IMR-90 (cell line): Measurements from ENCODE around the gene MICAL3. TPM values are rescaled to one million over a fixed set of nuclear protein-coding genes. Genes with fewer than 3 reads are reported as not detected.

Experiments used
- ATAC-seq: fragments of 200-7000 bp; cut with Tn5 transposase; 2 replicates; pipeline ENCODE4 v1.9.1; 2020; ENCODE audit warnings: low read depth, mild to moderate bottlenecking, moderate library complexity
- BruUV-seq: library from RNA; stranded (reverse); fragments of 400-500 nt; replicated peaks from 2 replicates; lab custom pipeline; 2021; lab: Mats Ljungman, UMichigan
- CTCF ChIA-PET: fragments of 300-600 bp; formaldehyde crosslinking; extraction: SDS; loops from one replicate; lab custom pipeline; 2021; ENCODE audit warnings: antibody characterized with exemption; lab: Yijun Ruan, JAX
- POLR2A ChIA-PET: fragments of 300-600 bp; sonication (Branson Sonifier 250); formaldehyde crosslinking; loops from one replicate; lab custom pipeline; 2022; ENCODE audit warnings: antibody characterized with exemption; ENCODE audit not compliant: unreplicated experiment; lab: Charles Lee
- DNase-seq: peaks from one replicate; pipeline ENCODE4 v3.0.0; 2013
- H2AFZ ChIP-seq: replicated peaks from 2 replicates; pipeline ENCODE3; 2013; ENCODE audit warnings: low read length, mild to moderate bottlenecking; ENCODE audit not compliant: poor library complexity
- H2AK5ac ChIP-seq: 2 replicates; pipeline ENCODE4 v1.6.1; 2013; ENCODE audit warnings: low read depth, low read length, inconsistent platforms
- H2AK9ac ChIP-seq: replicated peaks from 2 replicates; pipeline ENCODE3; 2013; ENCODE audit warnings: mild to moderate bottlenecking, low read depth, low read length, moderate library complexity; ENCODE audit not compliant: poor library complexity
- H2BK120ac ChIP-seq: 2 replicates; pipeline ENCODE4 v1.6.1; 2013; ENCODE audit warnings: low read depth, low read length, inconsistent platforms
- H2BK15ac ChIP-seq: 3 replicates; pipeline ENCODE4 v1.6.1; 2013; ENCODE audit warnings: low read depth, low read length, inconsistent platforms
- H2BK20ac ChIP-seq: 2 replicates; pipeline ENCODE4 v1.6.1; 2013; ENCODE audit warnings: low read depth, mild to moderate bottlenecking, inconsistent platforms, low read length, moderate library complexity
- H2BK5ac ChIP-seq: 2 replicates; pipeline ENCODE4 v1.6.1; 2013; ENCODE audit warnings: mild to moderate bottlenecking, low read depth, low read length, inconsistent platforms; ENCODE audit not compliant: poor library complexity, severe bottlenecking
- H3K14ac ChIP-seq: replicated peaks from 2 replicates; pipeline ENCODE4 v1.6.1; 2013; ENCODE audit warnings: low read depth, low read length, inconsistent platforms
- H3K18ac ChIP-seq: 2 replicates; pipeline ENCODE4 v1.6.1; 2013; ENCODE audit warnings: low read depth, low read length, control low read depth
- H3K23ac ChIP-seq: 2 replicates; pipeline ENCODE4 v1.6.1; 2013; ENCODE audit warnings: low read depth, low read length, inconsistent platforms
- H3K27ac ChIP-seq: 2 replicates; pipeline ENCODE4 v1.5.1; 2013; ENCODE audit warnings: mild to moderate bottlenecking, control low read depth, low read length; ENCODE audit not compliant: insufficient read depth
- H3K27me3 ChIP-seq: 2 replicates; pipeline ENCODE4 v1.6.1; 2013; ENCODE audit warnings: low read length; ENCODE audit not compliant: control insufficient read depth, insufficient read depth
- H3K36me3 ChIP-seq: 2 replicates; pipeline ENCODE4 v1.6.1; 2013; ENCODE audit warnings: low read length, mixed read lengths; ENCODE audit not compliant: control insufficient read depth, insufficient read depth
- H3K4ac ChIP-seq: 2 replicates; pipeline ENCODE4 v1.6.1; 2013; ENCODE audit warnings: low read depth, low read length, inconsistent platforms
- H3K4me1 ChIP-seq: 2 replicates; pipeline ENCODE4 v1.6.1; 2013; ENCODE audit warnings: low read length, mixed read lengths; ENCODE audit not compliant: control insufficient read depth, insufficient read depth
- H3K4me2 ChIP-seq: 2 replicates; pipeline ENCODE4 v1.6.1; 2013; ENCODE audit warnings: low read depth, mild to moderate bottlenecking, control low read depth, low read length, moderate library complexity
- H3K4me3 ChIP-seq: 2 replicates; pipeline ENCODE4 v1.5.1; 2013; ENCODE audit warnings: low read depth, mild to moderate bottlenecking, control low read depth, low read length, moderate library complexity; ENCODE audit not compliant: insufficient read depth
- H3K56ac ChIP-seq: 2 replicates; pipeline ENCODE4 v1.6.1; 2013; ENCODE audit warnings: low read length, inconsistent platforms; ENCODE audit not compliant: insufficient read depth; ENCODE audit errors: extremely low read depth
- H3K79me1 ChIP-seq, 2 experiments: 2 replicates each; pipeline ENCODE4 v1.6.1; 2013; ENCODE audit warnings: low read length in 2 of 2, inconsistent platforms in 1 of 2, low read depth in 1 of 2
- H3K9ac ChIP-seq: 2 replicates; pipeline ENCODE4 v1.6.1; 2013; ENCODE audit warnings: low read depth, low read length, control low read depth
- H3K9me1 ChIP-seq: 2 replicates; pipeline ENCODE4 v1.6.1; 2013; ENCODE audit warnings: low read length, inconsistent platforms; ENCODE audit not compliant: insufficient read depth
- H3K9me3 ChIP-seq: 2 replicates; pipeline ENCODE4 v1.6.1; 2013; ENCODE audit warnings: low read length; ENCODE audit not compliant: control insufficient read depth, insufficient read depth
- H4K20me1 ChIP-seq: 2 replicates; pipeline ENCODE4 v1.6.1; 2013; ENCODE audit warnings: low read length, inconsistent platforms; ENCODE audit not compliant: insufficient read depth
- H4K5ac ChIP-seq: 2 replicates; pipeline ENCODE4 v1.6.1; 2013; ENCODE audit warnings: mild to moderate bottlenecking, low read depth, low read length, control low read depth
- H4K8ac ChIP-seq, 2 experiments: 2 replicates each; pipeline ENCODE4 v1.6.1; 2013; ENCODE audit warnings: low read depth in 2 of 2, low read length in 2 of 2, control low read depth in 1 of 2, inconsistent platforms in 1 of 2
- H4K91ac ChIP-seq: 2 replicates; pipeline ENCODE4 v1.6.1; 2013; ENCODE audit warnings: low read depth, low read length, inconsistent platforms; ENCODE audit not compliant: insufficient read depth
- FOS ChIP-seq: fragments of 150-350 bp; IDR thresholded peaks from 2 replicates; pipeline ENCODE4 v1.6.1; 2016; ENCODE audit warnings: low read depth, low read length
- MAFK ChIP-seq: IDR thresholded peaks from 2 replicates; pipeline ENCODE4 v1.6.1; 2012; ENCODE audit warnings: low read depth, low read length, improper control_type of control experiment
- MAZ ChIP-seq: IDR thresholded peaks from 2 replicates; pipeline ENCODE4 v1.6.1; 2012; ENCODE audit warnings: low read depth, mild to moderate bottlenecking, low read length, improper control_type of control experiment, moderate library complexity, borderline replicate concordance
- MXI1 ChIP-seq: IDR thresholded peaks from 2 replicates; pipeline ENCODE4 v1.6.1; 2012; ENCODE audit warnings: low read depth, mild to moderate bottlenecking, low read length, moderate library complexity, borderline replicate concordance
- WGBS, 2 experiments: methylation state at CpG; one replicate each; pipeline versions ENCODE4 v1.1.5 to v1.1.7; 2013; ENCODE audit warnings: missing lambda C conversion rate in 2 of 2; ENCODE audit not compliant: insufficient read length in 1 of 2; ENCODE audit errors: extremely low coverage in 2 of 2; 5-methylcytosine and 5-hydroxymethylcytosine counted together
- dilution Hi-C: fragments of 300-500 bp; cut with HindIII; formaldehyde crosslinking; loops from one replicate; pipeline ENCODE4 v1.14.3; 2018; ENCODE audit warnings: low sequenced_read_pairs; ENCODE audit not compliant: unreplicated experiment
- in situ Hi-C: fragments of 300-500 bp; cut with MboI; formaldehyde crosslinking; loops from 3 replicates; pipeline ENCODE4 v1.14.3; 2019; ENCODE audit warnings: low sequenced_read_pairs, inconsistent platforms, mixed read lengths
- intact Hi-C: fragments of 100-400 bp; cut with micrococcal nuclease; formaldehyde crosslinking; loops from 2 replicates; pipeline ENCODE4 v1.10.0; 2022
- polyA plus RNA-seq, 3 experiments: library from polyadenylated mRNA; depleted of rRNA; stranded (reverse); fragments of >200 nt; gene quantifications; 2 replicates each; pipeline ENCODE4 v1.2.3, GENCODE V29; 2012; ENCODE audit warnings: low replicate concordance in 1 of 3
- total RNA-seq: library from RNA; depleted of rRNA; stranded (reverse); fragments of >200 nt; gene quantifications from 2 replicates; pipeline ENCODE4 v1.2.3, GENCODE V29; 2012

Gene MICAL3
- total and polyA plus RNA-seq, 2 of the 4 experiments (the other 2 are of a cell fraction) = 17.6 to 26.8 TPM

DNA sequence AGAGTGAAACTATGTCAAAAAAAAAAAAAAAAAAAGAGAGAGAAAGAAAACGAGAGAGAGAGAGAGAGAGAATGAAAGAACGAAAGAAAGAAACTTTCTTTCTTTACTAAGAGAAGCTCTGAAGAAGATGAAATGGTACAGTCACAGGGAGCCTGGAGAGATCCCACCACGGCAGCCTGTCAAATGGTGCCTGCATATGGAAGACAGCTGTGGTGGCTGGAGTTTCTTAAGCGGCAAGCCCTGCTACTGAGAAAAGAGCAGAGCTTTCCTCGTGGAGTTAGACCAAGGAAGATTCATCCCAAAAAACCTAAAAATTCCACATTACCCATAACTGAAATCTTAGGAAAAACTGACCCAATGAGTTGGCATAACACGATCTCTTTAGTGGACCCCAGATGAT is 66.7 kb downstream of the MICAL3 start:
- DNase-seq = peak; percentile 67
- Histone ChIP-seq H3K4ac (no peak overlapping the region), H4K91ac (no peak overlapping the region), H3K27me3 (no peaks in the 10 kb centered on the region), H4K8ac (no peak overlapping the region), H3K79me1 (peaks cover 46 to 86% of the 10 kb centered on the region in 2 experiments), H3K9ac (peak overlapping the region; percentile 34; the same call in 1 of the 2 replicates), H3K14ac (no peak overlapping the region), H2AK5ac (no peak overlapping the region), H3K9me3 (no peaks in the 10 kb centered on the region), H3K36me3 (peaks cover 2% of the 10 kb centered on the region), H2BK5ac (no peak overlapping the region), H3K18ac (no peak overlapping the region), H2BK20ac (no peak overlapping the region), H2AK9ac (no peak overlapping the region), H3K4me3 (no peak overlapping the region), H3K4me1 (peaks cover 7% of the 10 kb centered on the region; the same call in 1 of the 2 replicates), H4K5ac (no peak overlapping the region), H3K4me2 (peak overlapping the region; percentile 3; the same call in 1 of the 2 replicates), H3K23ac (0 out of 2 replicates have a peak overlapping the region, but pooled peaks have one; percentile 74), H2AFZ (no peak overlapping the region), H2BK15ac (no peak overlapping the region), H3K9me1 (peaks cover 23% of the 10 kb centered on the region), H3K27ac (peak overlapping the region; percentile 49; the same call in 1 of the 2 replicates), H3K56ac (no peak overlapping the region), H4K20me1 (peaks cover 16% of the 10 kb centered on the region), H2BK120ac (no peak overlapping the region)
- no TSS peak for BruUV-seq
- CTCF ChIA-PET = interaction anchor here (0.7 to 0.9 kb wide), 4 partner anchors 30 to 1102 kb away, joined by 3 to 4 read pairs (median 4); no protein-coding TSS in a partner anchor
- POLR2A ChIA-PET = interaction anchor here (0.6 kb wide), 2 partner anchors 8 to 52 kb away, joined by 7 to 9 read pairs; no protein-coding TSS in a partner anchor
- intact Hi-C loops (no loop called here), in situ Hi-C loops (no loop called here), dilution Hi-C loops (no loop called here)
- no CpG with 5 or more reads among the region's 6 CpGs for WGBS, 2 experiments
- TF ChIP-seq MAZ (no peak), MXI1 (no peak), FOS (no peak), MAFK (no peak)
- peak; percentile 69 for ATAC-seq
